K562 (cell line): ENCODE data around the gene EIF1.

ENCODE experiments used
- CHD4 ChIP-seq: fragments of 200-600 bp; sonication (generic); IDR thresholded peaks from 3 replicates; pipeline ENCODE4 v1.6.1; 2012; ENCODE audit warnings: low read depth, mild to moderate bottlenecking, mixed read lengths, low read length, inconsistent platforms; ENCODE audit not compliant: insufficient read depth, insufficient replicate concordance, poor library complexity, severe bottlenecking
- ETV6 ChIP-seq, 3 experiments: fragments of 150-350 bp in 1 of 3; sonication (generic) in 1 of 3; formaldehyde crosslinking in 1 of 3; IDR thresholded peaks; 2 replicates each; pipeline versions ENCODE4 v1.6.1 to v1.8.0; 2014 to 2022; ENCODE audit warnings: borderline replicate concordance in 2 of 3, low read depth in 2 of 3, antibody characterized with exemption in 1 of 3, low read length in 1 of 3, mild to moderate bottlenecking in 1 of 3, missing genetic modification reagents in 1 of 3
- HNRNPL ChIP-seq: fragments of 200-400 bp; formaldehyde crosslinking; IDR thresholded peaks from 2 replicates; pipeline ENCODE4 v1.6.1; 2017; ENCODE audit warnings: low read depth, mild to moderate bottlenecking, low read length
- ZBTB2 ChIP-seq: fragments of 450-650 bp; IDR thresholded peaks from 2 replicates; pipeline ENCODE4 v1.6.1; 2016; ENCODE audit warnings: antibody characterized with exemption

GRCh38 chr17:41731836-41732235 is 43.2 kb downstream of the EIF1 start:
- TF ChIP-seq HNRNPL (no peak), ZBTB2 (no peak), ETV6 (IDR thresholded peaks at IDR 0.05; ENCODE audit: borderline replicate concordance in 1 of 2, low read depth in 2 of 2, low read length in 1 of 2) (no peak), ETV6 (CRISPR knock-in tag; IDR thresholded peaks at IDR 0.05; ENCODE audit: borderline replicate concordance) (no peak), CHD4 (no peak)
